ENCODE measurements around the gene ECHS1. TPM values are rescaled to one million over a fixed set of nuclear protein-coding genes. Genes with fewer than 3 reads are reported as not detected.

The ECHS1 gene
- total and polyA plus RNA-seq, 2 of the 8 experiments (the other 6 are each of a cell fraction or from before 2014, with no cell fraction given), result 41.7 to 101 TPM

- TF ChIP-seq JUND (IDR thresholded peaks at IDR 0.05; ENCODE audit: low read length) (no peak), JUN (IDR thresholded peaks at IDR 0.05; ENCODE audit: low read depth, low read length) (no peak), HDAC6 (IDR thresholded peaks at IDR 0.05; ENCODE audit: low read depth, low read length) (no peak), CEBPB (IDR thresholded peaks at IDR 0.05; ENCODE audit: low read depth, low read length) (no peak), EZH2 (IDR thresholded peaks at IDR 0.05; ENCODE audit: low read depth, low read length, severe bottlenecking) (no peak), TCF12 (IDR thresholded peaks at IDR 0.05; ENCODE audit: low read depth, low read length) (no peak), HDAC2 (IDR thresholded peaks at IDR 0.05; ENCODE audit: borderline replicate concordance in 1 of 2, low read depth in 2 of 2, low read length in 2 of 2) (0 out of 4 replicates have a peak, but pooled peaks of 1 of the 2 experiments have one; percentile 34), MAX (IDR thresholded peaks at IDR 0.05) (peak; percentile 27; the same call in 1 of the 2 replicates), RAD21 (IDR thresholded peaks at IDR 0.05 in 1 of 2, conservative IDR thresholded peaks at IDR 0.05 in 1 of 2; ENCODE audit: low read depth in 2 of 2, low read length in 2 of 2) (no peak), POLR2A (IDR thresholded peaks at IDR 0.05; ENCODE audit: control extremely low read depth in 1 of 2, low read depth in 2 of 2, low read length in 2 of 2) (peak in 1 of 2 experiments; percentile 80; a peak in 2 of 3 replicates), POU5F1 (IDR thresholded peaks at IDR 0.05; ENCODE audit: low read depth, low read length) (no peak), ZNF274 (IDR thresholded peaks at IDR 0.05; ENCODE audit: borderline replicate concordance, extremely low read depth, low read length) (no peak), GABPA (IDR thresholded peaks at IDR 0.05; ENCODE audit: borderline replicate concordance, insufficient read depth, low read length) (no peak), TAF1 (IDR thresholded peaks at IDR 0.05; ENCODE audit: low read depth, low read length) (peak; percentile 62; the same call in 1 of the 2 replicates), RBBP5 (IDR thresholded peaks at IDR 0.05; ENCODE audit: borderline replicate concordance, low read depth, low read length) (no peak; the same call in 1 of the 2 replicates), EP300 (IDR thresholded peaks at IDR 0.05; ENCODE audit: borderline replicate concordance in 1 of 2, low read depth in 2 of 2, low read length in 2 of 2) (no peak), YY1 (IDR thresholded peaks at IDR 0.05; ENCODE audit: low read depth, low read length) (no peak), ATF2 (IDR thresholded peaks at IDR 0.05; ENCODE audit: low read length) (no peak)
Observed at GRCh38 chr10:133357285-133358161, 15.6 kb downstream of the ECHS1 start, which contains the start of gene FUOM (continued).
